HG02763 (cell line): ENCODE measurements around the gene FERMT1.
"Not testable (repeated sequence)": the region's sequence is repeated elsewhere in the genome, so short reads cannot be mapped to it uniquely, and the experiment has no call there.

Source experiments
- ATAC-seq: cut with Tn5 transposase; IDR thresholded peaks from one replicate; pipeline ENCODE4 v1.9.1; 2021; ENCODE audit warnings: mild to moderate bottlenecking, moderate library complexity; ENCODE audit not compliant: unreplicated experiment

Gene FERMT1

DNA sequence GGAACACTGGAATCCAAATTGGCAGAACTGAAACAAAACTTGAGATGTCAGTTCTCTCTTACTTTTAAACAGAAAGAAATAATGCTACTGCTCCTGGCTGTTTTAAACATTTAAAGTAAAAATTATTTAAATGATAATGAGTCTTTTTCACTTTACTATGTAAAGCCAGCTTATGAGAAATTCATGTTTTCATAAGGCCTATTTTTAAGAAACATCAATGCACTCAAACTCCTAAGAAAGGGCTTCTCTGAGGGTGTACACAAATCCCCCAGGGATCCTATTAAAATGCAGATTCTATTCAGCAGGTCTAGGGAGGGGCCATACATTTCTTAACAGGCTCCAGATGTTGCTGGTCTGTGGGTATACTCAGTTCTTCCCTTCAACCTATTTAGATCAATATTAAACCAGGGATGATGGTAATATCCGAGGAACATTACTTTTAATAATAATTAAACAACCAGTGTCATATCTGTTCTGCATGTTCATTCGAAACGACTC, 2.3 kb downstream of the FERMT1 start:
- ATAC-seq, result no peak

DNA sequence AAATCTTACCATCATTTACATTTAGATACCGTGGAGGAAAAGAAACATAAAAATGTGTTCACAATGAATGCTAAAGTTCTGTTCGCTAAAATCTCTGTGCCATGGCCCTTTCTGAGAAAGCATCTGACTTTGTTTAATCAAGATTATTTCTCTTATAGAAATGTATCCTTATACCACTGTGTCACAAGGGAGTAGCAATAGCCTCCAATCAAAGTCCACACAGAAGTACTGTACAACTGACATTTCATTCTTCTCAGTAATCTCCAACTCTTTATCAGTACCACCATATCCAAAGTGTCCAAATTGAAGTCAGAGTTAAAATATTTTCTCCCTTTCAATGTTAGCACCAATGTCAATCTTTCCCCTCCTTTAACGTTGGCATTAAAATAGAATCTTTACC, 6.1 kb downstream of the FERMT1 start:
- no peak for ATAC-seq

DNA sequence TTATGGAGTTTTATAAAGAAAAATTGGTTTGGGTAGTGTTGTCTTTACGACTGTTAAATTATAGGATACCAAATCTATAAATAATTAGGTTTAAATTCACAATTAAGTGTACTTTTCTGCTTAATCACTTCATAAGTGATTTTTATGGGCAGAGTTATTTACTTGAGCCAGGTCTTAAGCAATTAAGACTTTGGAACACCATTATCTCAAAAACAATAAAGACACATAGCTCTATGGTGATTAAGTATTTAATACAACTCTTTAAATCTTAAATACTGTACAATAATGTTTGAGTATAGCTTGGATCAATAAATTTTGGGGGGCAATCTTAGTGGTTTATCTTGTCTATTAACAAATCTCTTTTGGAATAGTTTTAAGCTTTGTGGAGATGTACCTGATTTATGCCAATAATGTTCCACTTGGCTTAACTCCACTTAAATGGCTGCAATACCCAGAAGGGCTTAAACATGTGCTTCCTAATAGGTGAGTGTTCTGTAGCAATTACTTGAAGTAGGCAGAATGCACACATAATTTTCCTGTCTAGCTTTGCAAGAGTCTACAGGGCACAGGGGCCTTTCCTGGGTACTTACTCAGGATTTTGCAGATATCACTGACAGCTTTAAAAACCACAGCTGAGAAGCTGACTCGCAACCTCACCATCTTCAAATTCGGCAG, 7.5 kb downstream of the FERMT1 start:
- no peak for ATAC-seq

DNA sequence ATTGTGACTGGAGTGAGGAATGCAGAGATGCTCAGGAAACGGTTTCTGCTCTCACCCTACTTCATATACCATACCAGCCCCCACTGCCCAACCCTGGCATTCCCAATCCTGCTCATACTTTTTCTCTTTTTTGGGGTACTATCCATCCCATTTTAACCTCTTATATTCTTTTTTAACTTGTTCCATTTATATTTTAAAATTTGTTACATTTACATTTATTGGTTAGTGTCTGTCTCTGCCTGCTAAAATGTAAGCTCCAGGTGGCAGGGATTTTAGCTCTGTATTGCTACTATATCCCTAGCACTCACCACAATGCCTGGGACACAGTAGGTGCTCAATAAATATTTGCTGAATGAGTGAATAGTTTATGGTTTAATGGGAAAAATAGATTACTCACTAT, 8.1 kb downstream of the FERMT1 start:
- ATAC-seq, result no peak

DNA sequence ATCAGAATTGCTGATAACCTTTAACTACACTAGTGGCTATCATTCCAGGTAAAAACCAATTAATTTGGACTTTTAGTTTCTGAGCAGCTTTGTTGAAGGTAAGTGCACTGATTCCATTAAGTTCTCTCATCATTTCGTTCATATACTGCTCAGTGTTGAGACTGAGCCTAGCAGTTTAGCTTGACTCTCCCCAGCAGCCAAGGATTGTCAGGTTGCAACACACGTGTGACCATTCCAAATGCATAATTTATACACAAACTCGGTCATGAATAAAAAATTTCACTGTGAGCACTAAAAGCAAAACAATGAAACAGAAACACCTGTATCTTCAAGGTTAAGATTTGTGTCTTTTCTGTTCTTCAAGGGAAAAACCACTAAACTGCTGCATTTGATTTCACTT, 8.9 kb downstream of the FERMT1 start:
- no peak for ATAC-seq

DNA sequence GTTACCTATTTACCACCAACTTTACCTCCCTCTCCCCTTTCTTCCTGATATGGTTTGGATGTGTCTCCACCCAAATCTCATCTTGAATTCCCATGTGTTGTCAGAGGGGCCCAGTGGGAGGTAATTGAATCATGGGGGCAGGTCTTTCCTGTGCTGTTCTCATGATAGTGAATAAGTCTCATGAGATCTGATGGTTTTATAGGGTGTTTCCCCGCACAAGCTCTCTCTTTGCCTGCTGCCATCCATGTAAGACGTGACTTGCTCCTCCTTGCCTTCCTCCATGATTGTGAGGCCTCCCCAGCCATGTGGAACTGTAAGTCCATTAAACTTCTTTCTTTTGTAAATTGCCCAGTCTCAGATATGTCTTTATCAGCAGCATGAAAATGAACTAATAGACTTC, 9.9 kb downstream of the FERMT1 start:
- not testable (repeated sequence) for ATAC-seq

DNA sequence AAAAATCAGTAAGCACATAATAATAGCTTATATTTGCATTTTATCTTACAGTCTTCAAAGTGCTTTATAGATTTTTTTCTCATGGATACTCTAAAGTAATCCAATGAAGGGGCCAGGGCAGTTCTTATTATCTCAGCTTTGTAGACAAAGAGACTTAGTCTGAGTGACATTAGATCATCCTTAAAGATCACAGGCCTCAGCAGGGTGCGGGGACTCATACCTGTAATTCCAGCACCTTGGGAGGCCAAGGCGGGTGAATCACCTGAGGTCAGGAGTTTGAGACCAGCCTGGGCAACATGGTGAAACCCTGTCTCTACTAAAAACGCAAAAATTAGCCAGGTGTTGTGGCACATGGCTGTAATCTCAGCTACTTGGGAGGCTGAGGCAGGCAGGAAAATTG, 14.5 kb downstream of the FERMT1 start:
- ATAC-seq, result no peak

DNA sequence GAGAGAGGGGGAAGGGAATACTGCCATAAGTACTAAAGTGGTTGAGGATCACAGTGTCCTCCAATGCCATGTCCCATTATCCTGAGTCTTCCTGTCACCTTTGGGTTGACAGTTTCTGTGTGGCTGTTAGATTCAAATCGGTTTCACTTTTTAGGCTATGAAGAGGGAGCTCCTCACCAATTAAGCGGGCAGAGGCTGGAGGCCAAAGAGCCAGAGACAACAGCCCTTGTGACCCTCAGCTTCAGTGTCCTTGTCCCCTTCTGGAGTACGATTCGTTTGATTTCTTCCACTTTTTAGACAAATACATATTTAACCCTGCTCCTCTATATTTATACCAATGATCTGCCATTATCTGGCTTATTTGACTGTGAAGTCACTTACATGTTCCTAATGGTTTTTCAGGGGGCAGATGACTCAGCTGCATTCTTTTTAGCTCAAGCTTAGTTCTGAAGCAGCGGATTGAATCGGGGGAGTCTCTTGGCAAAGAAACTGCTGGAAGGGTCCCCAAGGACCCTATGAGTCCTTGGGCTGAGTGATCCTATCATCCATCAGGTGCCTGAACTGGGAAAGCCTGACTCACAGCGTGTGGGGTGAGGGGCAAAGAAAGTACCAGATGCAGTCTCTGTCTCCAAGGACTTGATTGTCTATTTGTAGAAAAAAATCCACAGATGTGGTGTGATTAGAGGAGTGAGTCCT, 18.2 kb downstream of the FERMT1 start:
- no peak for ATAC-seq

DNA sequence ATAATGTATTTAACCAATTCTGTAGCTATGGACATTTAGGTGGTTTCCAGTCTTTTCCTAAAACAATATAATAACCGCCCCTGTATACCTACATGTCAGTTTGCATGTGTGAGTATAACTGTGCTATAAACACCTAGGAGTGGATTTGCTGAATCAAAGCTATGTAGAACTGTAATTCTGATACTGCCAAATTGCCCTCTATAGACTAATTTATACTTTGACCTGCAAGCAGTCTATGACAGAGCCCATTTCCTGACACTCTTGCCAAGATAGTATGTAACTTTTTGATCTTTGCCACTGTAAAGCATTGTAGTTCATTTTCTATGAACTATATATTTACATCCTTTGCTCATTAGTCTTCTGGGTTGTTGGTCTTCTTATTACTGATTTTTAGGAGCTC, 19.5 kb downstream of the FERMT1 start:
- ATAC-seq, result no peak

DNA sequence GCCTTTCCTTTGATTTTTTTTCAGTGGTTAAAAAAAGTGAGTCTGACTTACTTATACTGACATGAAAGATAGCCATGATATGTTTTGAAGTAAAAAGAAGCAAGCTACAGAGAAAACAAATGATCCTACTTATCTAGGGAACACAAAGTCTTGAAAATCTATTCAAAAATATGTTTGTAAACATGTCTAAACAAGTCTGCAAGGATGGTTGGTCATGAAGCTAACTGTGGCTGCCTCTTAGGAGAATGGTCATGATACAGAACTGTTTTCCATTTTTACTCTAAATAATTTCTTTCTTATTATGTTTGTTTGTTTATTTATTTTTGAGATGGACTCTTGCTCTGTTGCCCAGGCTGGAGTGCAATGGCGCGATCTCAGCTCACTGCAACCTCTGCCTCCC, 21.5 kb downstream of the FERMT1 start:
- ATAC-seq, result no peak

DNA sequence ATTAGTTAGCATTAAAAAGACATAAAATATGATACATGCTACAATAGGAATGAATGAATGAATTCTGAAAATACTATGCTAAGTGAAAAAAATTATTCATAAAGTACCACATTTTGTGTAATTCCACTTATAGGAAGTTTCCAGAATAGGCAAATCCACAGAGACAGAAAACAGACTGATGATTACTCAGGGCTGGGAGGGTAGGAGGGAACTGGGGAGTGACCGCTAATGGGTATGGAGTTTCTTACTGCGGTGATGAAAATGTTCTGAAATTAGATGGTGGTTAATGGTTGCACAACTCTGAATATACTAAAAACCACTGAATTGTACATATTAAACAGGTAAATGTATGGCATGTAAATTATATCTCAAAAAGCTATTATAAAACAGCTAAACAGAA, 22.6 kb downstream of the FERMT1 start:
- ATAC-seq, result no peak

DNA sequence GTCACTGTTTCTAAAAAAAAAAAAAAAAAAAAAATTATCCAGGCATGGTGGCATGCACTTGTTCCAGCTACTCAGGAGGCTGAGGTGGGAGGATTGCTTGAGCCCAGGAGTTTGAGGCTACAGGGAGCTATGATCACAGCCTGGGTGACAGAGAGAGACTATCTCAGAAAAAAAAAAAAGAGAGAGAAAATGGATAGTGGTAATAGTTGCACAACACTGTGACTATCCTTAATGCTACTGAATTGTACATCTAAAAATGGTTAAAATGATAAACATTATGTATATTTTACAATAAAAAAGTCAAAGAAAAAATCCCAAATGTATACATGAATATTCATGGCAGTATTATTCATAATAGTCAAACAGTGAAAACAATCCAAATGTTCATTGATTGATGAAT, 23.0 kb downstream of the FERMT1 start:
- ATAC-seq, result no peak

DNA sequence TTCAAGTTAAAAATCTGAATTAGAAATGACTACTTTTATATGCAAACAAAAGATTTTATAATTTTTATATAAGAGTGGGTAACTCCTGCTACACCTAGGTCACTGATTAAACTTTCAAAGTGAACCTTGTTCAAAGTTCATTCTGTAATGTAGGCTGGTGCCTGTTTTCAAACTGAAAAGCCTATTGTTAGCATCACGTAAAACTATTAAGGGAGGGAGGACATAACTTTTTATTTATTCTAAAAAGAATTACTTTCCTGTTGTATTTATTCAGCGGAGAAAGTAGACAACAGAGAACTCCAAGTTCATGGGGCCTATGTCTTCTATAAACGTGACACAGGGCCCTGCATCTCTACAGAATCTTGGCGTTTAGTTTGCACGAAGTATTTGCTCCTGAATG, 27.4 kb downstream of the FERMT1 start:
- no peak for ATAC-seq

DNA sequence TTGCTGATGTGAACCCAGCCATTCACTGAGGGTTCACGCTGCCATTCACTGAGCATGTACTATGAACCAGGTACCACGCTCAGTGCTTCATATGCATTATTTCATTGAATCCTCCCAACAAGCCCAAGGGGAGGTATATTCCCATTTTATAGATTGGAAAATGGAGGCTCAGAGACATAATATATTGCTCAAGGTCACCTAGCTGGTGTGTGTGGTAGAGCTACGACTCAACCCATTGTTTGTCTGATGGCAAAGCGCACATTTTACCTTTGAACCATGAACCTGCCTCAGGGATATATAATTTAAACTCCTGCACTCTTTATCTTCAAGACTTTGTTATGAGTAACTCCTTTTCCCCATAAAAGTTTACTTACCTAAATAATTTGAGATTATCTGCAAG, 28.3 kb downstream of the FERMT1 start:
- no peak for ATAC-seq

DNA sequence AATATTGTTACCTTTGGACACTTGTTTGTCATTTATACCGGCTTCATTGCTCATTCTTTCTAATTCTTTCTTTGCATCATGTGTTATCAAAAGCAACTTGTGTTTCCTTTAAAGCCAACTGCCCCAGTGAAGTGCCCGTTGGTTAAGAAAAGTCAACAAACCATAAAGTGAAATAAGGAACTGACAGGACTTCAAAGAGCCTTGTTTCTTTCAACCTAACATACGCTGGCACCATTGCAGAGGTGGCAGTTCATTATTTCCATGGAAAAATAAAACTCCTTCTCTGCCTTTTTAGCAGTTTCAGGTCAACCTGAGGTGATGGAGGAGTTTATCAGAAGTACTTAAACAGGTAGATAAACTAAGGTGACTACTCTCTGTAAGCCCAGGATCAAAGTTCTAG, 28.8 kb downstream of the FERMT1 start:
- no peak for ATAC-seq

DNA sequence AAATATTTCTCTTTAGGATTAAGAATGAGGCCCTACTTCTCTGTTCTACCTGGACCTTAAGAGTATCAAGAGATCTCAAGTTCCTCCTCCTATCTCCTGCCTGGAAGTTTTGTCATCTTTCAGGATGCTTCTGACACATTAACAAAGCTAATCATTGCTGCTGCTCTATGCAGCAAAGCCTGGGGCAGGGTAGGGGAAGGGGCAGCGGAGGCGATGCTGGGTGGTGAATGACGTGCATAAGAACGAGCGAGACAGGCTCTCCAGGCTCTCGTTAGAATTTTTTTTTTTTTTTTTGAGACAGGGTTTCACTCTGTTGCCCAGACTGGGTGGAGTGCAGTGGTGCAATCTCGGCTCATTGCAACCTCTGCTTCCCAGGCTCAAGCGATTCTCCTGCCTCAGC, 31.2 kb downstream of the FERMT1 start:
- ATAC-seq, result no peak

DNA sequence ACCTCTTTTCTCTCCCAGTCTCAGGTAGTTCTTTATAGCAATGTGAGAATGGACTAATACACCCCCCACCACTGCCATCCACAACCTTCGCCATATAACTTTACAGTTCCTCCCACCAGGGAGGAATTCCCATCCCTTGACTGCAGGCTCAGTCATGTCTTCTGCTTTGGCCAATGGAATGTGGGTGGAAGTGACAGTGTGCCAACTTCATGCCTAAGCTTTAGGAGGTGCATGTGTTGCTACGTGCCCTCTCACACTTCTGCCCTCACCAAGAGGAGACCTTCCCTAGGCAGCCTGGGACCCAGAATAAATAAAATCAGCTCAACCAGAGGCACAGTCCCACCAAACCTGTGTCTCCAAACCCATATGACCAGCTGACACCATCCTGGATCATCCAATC, 36.0 kb downstream of the FERMT1 start:
- ATAC-seq, result no peak

DNA sequence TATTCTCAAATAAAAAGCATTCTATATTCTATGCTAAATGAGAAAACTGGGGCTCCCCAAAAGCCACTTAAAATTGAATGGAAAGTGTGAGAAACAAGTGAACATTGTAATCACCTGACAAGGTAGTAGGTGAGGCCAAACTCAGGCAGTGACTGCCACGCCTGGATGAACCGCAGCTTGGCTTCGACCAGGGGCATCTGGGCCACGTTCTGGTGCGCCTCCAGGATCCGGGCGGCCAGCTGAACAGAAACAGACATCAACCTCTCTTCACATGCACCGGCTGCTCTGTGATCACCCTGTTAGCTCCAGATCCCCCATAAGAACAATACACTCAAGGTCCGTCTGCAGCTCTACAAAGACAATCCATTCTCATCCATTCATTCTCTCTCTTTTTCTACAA, 38.9 kb downstream of the FERMT1 start:
- ATAC-seq, result no peak

DNA sequence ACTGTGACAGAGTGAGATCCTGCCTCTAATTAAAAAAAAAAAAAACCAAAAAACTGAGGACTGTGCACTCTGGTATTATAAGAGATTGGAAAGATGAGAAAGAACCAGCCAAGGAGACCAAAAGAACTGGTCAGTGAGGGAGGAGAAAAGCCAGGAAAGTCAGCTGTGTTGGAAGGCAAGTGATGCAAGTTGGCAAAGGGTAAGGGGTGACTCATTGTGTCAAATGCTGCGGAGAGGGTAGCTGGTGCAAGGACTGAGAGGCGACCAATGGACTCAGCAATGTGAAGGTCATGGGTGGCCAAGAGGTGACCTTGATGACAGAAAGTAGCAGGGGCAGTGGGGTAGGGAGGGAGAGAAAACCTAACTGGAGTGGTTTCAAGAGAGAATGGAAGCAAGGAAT, 41.6 kb downstream of the FERMT1 start:
- ATAC-seq, result no peak

DNA sequence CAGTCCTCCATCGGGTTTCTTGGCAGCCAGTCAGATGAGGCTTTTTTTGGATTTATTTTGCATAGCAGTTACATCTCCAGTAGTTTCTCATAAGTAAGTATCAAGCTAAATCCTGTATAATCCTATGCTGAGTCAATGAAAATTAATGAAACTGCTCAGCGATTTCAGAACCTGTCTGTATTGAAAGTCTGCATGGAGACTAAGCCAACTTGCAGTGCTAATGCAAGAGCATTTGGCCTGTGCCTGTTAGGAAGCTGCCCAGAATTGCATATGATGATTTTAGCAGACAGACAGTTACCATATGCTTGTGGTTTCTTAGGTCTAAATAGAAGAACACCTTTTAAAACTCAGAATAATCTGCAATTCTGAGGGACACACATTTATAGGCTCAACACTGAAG, 43.8 kb downstream of the FERMT1 start:
- ATAC-seq, result no peak

DNA sequence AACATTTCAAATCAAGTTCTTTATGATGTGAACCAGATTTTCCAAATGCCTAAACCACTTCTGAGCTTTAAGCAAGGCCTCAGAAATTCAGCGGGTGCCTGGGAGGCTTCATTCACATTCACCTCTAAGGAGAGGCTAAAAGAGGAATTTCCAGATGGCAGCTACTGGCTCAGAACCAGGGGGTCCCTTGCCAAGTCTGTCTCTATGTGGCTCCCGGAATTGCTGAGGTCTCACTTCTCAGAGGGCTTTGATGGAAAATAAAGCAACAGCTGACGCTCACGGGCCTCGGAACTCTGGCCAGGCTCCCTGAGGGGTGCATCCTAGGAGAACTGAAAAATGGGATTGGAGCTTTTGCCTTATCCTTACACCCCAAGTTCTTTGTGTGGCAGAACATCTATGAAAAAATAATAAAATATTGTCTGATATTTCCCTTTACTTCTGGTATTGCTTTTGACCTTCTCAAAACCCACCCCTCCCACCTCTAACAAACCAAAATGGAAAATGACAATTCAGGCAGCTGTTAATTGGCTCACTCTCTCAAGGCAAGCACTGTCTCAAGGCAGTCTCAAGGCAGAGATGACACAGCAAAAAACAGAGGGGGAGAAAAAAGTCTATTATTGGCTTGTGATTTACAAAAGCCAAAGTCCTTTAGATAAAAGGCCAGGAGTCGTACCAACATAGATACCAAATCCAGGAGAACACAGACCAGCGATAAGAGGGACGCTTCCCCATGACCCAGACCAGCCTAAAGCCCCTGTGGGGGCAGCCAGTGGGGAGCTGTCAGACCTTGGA, 47.2 kb downstream of the FERMT1 start:
- no peak for ATAC-seq

DNA sequence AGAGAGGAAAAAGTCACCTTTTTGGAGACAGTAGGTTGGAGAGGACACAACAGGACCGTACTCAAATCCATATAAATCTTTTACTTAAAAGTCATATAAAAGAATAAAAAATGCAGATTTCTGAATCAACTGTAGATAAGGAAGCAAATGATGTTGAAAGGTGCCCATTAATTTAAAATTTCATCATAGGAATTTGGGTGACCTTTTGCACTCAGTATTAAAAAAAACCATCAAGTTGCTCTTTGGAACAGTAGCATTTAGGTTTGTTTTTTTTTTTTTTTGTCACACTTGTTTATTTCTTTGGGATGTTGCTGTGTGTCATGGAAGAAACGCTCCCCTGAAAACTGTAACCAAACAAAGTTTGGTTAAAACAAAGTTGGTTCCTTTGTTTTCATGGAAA, 48.0 kb downstream of the FERMT1 start:
- ATAC-seq, result no peak
